ENCODE results near the gene SASH3. TPM values are rescaled to one million over a fixed set of nuclear protein-coding genes. Genes with fewer than 3 reads are reported as not detected.

The SASH3 gene
- total and polyA plus RNA-seq, 2 donors (not counting 1 experiment from before 2014, with no cell fraction given) = 224 to 240 TPM

- no CpG with 5 or more reads among the region's 4 CpGs for WGBS (ENCODE audit: insufficient coverage)
- no peak overlapping the region for H3K4me2 ChIP-seq (replicated peaks; ENCODE audit: low read depth, low read length, poor library complexity, severe bottlenecking)
- TF ChIP-seq CTCF (IDR thresholded peaks at IDR 0.05) (no peak), EZH2 (IDR thresholded peaks at IDR 0.05; ENCODE audit: borderline replicate concordance, insufficient read depth, low read depth, low read length, poor library complexity, severe bottlenecking) (no peak)
Measured at GRCh38 chrX:129830494-129830893, 50.7 kb downstream of the SASH3 start.

GRCh38 chrX:129831091-129831885 is 51.5 kb downstream of the SASH3 start:
- DNase-seq (no peak), ATAC-seq (ENCODE audit: low read depth) (no peak)
- Mint-ChIP-seq H3K4me3 (no peak overlapping the region), H3K27me3 (no peaks in the 10 kb centered on the region), H3K4me1 (peaks cover 4% of the 10 kb centered on the region), H3K27ac (no peak overlapping the region), H3K9me3 (ENCODE audit: insufficient read depth) (no peaks in the 10 kb centered on the region)
- no peaks in the 10 kb centered on the region for H3K27me3 ChIP-seq (replicated peaks in 1 of 4; ENCODE audit: control extremely low read depth in 1 of 4, control insufficient read depth in 3 of 4, insufficient read depth in 4 of 4, low read length in 3 of 4)
- ChIA-PET CTCF (interaction anchor here (0.6 kb wide), 1 partner anchor 246 kb away, joined by 3 read pairs; no protein-coding TSS in a partner anchor), POLR2A (no interaction called here)
- WGBS (ENCODE audit: insufficient coverage) = 83% methylated on average over 1 of the region's 8 CpGs
- H3K4me3 ChIP-seq (ENCODE audit: control extremely low read depth in 1 of 5, extremely low read depth in 1 of 5, insufficient read depth in 1 of 5, low read depth in 2 of 5, low read length in 4 of 5) = no peak overlapping the region
- H3K9ac ChIP-seq (ENCODE audit: low read length) = no peak overlapping the region
- no peak overlapping the region for H3K27ac ChIP-seq (ENCODE audit: low read length in 2 of 2)
- no peak overlapping the region for H3K4me2 ChIP-seq (replicated peaks; ENCODE audit: low read depth, low read length, poor library complexity, severe bottlenecking)
- H3K4me1 ChIP-seq (ENCODE audit: control insufficient read depth in 2 of 2, insufficient read depth in 2 of 2, low read length in 2 of 2) = peaks cover under 1 to 2% of the 10 kb centered on the region in 2 donors
- H3K36me3 ChIP-seq (replicated peaks in 1 of 2; ENCODE audit: control extremely low read depth in 1 of 2, control insufficient read depth in 1 of 2, extremely low read depth in 1 of 2, insufficient read depth in 2 of 2, low read length in 1 of 2) = no peaks in the 10 kb centered on the region
- H4K20me1 ChIP-seq (ENCODE audit: control insufficient read depth, insufficient read depth, low read length, poor library complexity, severe bottlenecking) = no peaks in the 10 kb centered on the region
- H3K79me2 ChIP-seq (ENCODE audit: control insufficient read depth, insufficient read depth, low read length) = no peaks in the 10 kb centered on the region
- no peak for TF ChIP-seq CTCF (IDR thresholded peaks at IDR 0.05)
- no peak for TF ChIP-seq EZH2 (IDR thresholded peaks at IDR 0.05; ENCODE audit: borderline replicate concordance, insufficient read depth, low read depth, low read length, poor library complexity, severe bottlenecking)
- intact Hi-C loops (cut with micrococcal nuclease) = no loop called here
- no peaks in the 10 kb centered on the region for H3K9me3 ChIP-seq (ENCODE audit: control extremely low read depth in 1 of 3, control insufficient read depth in 2 of 3, insufficient read depth in 1 of 3, low read length in 2 of 3)
- no peak overlapping the region for H2AFZ ChIP-seq (ENCODE audit: insufficient read depth, low read depth, low read length, poor library complexity, severe bottlenecking)

More at GRCh38 chrX:129830494-129830893, 50.7 kb downstream of the SASH3 start:
- Mint-ChIP-seq H3K4me1 (peaks cover 8% of the 10 kb centered on the region), H3K27ac (no peak overlapping the region), H3K27me3 (no peaks in the 10 kb centered on the region), H3K4me3 (no peak overlapping the region), H3K9me3 (ENCODE audit: insufficient read depth) (no peaks in the 10 kb centered on the region)
- Histone ChIP-seq H3K27ac (ENCODE audit: low read length in 2 of 2) (no peak overlapping the region), H3K9me3 (ENCODE audit: control extremely low read depth in 1 of 3, control insufficient read depth in 2 of 3, insufficient read depth in 1 of 3, low read length in 2 of 3) (no peaks in the 10 kb centered on the region), H3K4me1 (ENCODE audit: control insufficient read depth in 2 of 2, insufficient read depth in 2 of 2, low read length in 2 of 2) (peaks cover 4 to 8% of the 10 kb centered on the region in 2 donors), H3K9ac (ENCODE audit: low read length) (no peak overlapping the region), H3K36me3 (replicated peaks in 1 of 2; ENCODE audit: control extremely low read depth in 1 of 2, control insufficient read depth in 1 of 2, extremely low read depth in 1 of 2, insufficient read depth in 2 of 2, low read length in 1 of 2) (no peaks in the 10 kb centered on the region), H3K4me3 (ENCODE audit: control extremely low read depth in 1 of 5, extremely low read depth in 1 of 5, insufficient read depth in 1 of 5, low read depth in 2 of 5, low read length in 4 of 5) (no peak overlapping the region), H2AFZ (ENCODE audit: insufficient read depth, low read depth, low read length, poor library complexity, severe bottlenecking) (no peak overlapping the region), H3K79me2 (ENCODE audit: control insufficient read depth, insufficient read depth, low read length) (no peaks in the 10 kb centered on the region), H3K27me3 (replicated peaks in 1 of 4; ENCODE audit: control extremely low read depth in 1 of 4, control insufficient read depth in 3 of 4, insufficient read depth in 4 of 4, low read length in 3 of 4) (no peaks in the 10 kb centered on the region), H4K20me1 (ENCODE audit: control insufficient read depth, insufficient read depth, low read length, poor library complexity, severe bottlenecking) (no peaks in the 10 kb centered on the region)
- ATAC-seq (ENCODE audit: low read depth) (no peak), DNase-seq (no peak)
- CTCF ChIA-PET = interaction anchor here (0.6 to 1.3 kb wide), 3 partner anchors 153 to 246 kb away, joined by 3 read pairs; no protein-coding TSS in a partner anchor
- POLR2A ChIA-PET = no interaction called here
- intact Hi-C loops (cut with micrococcal nuclease) = no loop called here
